H1 (cell line): Measurements from ENCODE around the gene FMOD. TPM values are rescaled to one million over a fixed set of nuclear protein-coding genes. Genes with fewer than 3 reads are reported as not detected.

Source experiments
- CTCF ChIA-PET: fragments of 300-600 bp; sonication (Branson Sonifier 250); formaldehyde crosslinking; loops from one replicate; lab custom pipeline; 2021; ENCODE audit not compliant: partially characterized antibody; lab: Charles Lee
- POLR2A ChIA-PET: fragments of 300-600 bp; sonication (Branson Sonifier 250); formaldehyde crosslinking; loops from one replicate; lab custom pipeline; 2021; ENCODE audit warnings: inconsistent platforms; ENCODE audit not compliant: partially characterized antibody; lab: Charles Lee
- DNase-seq, 2 experiments: peaks; one replicate each; pipeline versions ENCODE4 v3.0.0 to v3.0.0-alpha.2; 2010 to 2022; ENCODE audit warnings: low spot score in 2 of 2, low read depth in 1 of 2, mixed read lengths in 1 of 2
- FAIRE-seq: peaks from 2 replicates; lab custom pipeline; 2011; peaks lifted over from hg19 to GRCh38; lab: Jason Lieb, UNC
- H2AFZ ChIP-seq: 2 replicates; pipeline ENCODE4 v1.8.1; 2012; ENCODE audit warnings: low read length, inconsistent platforms
- H2AK5ac ChIP-seq: 2 replicates; pipeline ENCODE4 v1.6.1; 2013; ENCODE audit warnings: low read depth, low read length
- H2BK120ac ChIP-seq: replicated peaks from 2 replicates; pipeline ENCODE3; 2013; ENCODE audit warnings: low read depth, low read length, inconsistent platforms
- H2BK12ac ChIP-seq: 2 replicates; pipeline ENCODE4 v1.6.1; 2013; ENCODE audit warnings: low read depth, low read length
- H2BK15ac ChIP-seq: 2 replicates; pipeline ENCODE4 v1.6.1; 2013; ENCODE audit warnings: low read length
- H2BK20ac ChIP-seq: 2 replicates; pipeline ENCODE4 v1.6.1; 2013; ENCODE audit warnings: low read length
- H2BK5ac ChIP-seq: 2 replicates; pipeline ENCODE4 v1.6.1; 2013; ENCODE audit warnings: low read depth, low read length
- H3K14ac ChIP-seq: 2 replicates; pipeline ENCODE4 v1.6.1; 2013; ENCODE audit warnings: inconsistent platforms; ENCODE audit not compliant: insufficient read length
- H3K18ac ChIP-seq: 2 replicates; pipeline ENCODE4 v1.6.1; 2013; ENCODE audit warnings: low read length; ENCODE audit errors: extremely low read depth
- H3K23ac ChIP-seq: 2 replicates; pipeline ENCODE4 v1.6.1; 2013; ENCODE audit warnings: inconsistent platforms; ENCODE audit not compliant: insufficient read length
- H3K23me2 ChIP-seq: 2 replicates; pipeline ENCODE4 v1.6.1; 2013; ENCODE audit warnings: low read depth, low read length
- H3K27ac ChIP-seq: 2 replicates; pipeline ENCODE4 v1.6.1; 2011; ENCODE audit warnings: low read depth, low read length, inconsistent platforms
- H3K27me3 ChIP-seq, 4 experiments: replicated peaks in 1 of 4; 1 replicate in 1 of 4; 2 replicates in 3 of 4; pipeline versions ENCODE4 v1.6.1 to v1.8.1; 2011 to 2013; ENCODE audit warnings: low read length in 3 of 4, mild to moderate bottlenecking in 3 of 4, inconsistent platforms in 2 of 4, mixed read lengths in 2 of 4, moderate library complexity in 1 of 4; ENCODE audit not compliant: control insufficient read depth in 3 of 4, insufficient read depth in 3 of 4; ENCODE audit errors: extremely low read depth in 1 of 4
- H3K36me3 ChIP-seq, 4 experiments: 2 replicates each; pipeline versions ENCODE4 v1.6.1 to v1.8.1; 2011 to 2013; ENCODE audit warnings: mild to moderate bottlenecking in 4 of 4, low read length in 3 of 4, moderate library complexity in 2 of 4, control low read depth in 1 of 4, inconsistent platforms in 1 of 4; ENCODE audit not compliant: insufficient read depth in 4 of 4, control insufficient read depth in 2 of 4
- H3K4ac ChIP-seq: replicated peaks from 2 replicates; pipeline ENCODE3; 2013; ENCODE audit warnings: low read length, low read depth, mixed read lengths, inconsistent platforms; ENCODE audit not compliant: insufficient read length
- H3K4me1 ChIP-seq, 4 experiments: replicated peaks in 1 of 4; 1 replicate in 1 of 4; 2 replicates in 3 of 4; pipeline versions ENCODE4 v1.6.1 to v1.8.1; 2011 to 2013; ENCODE audit warnings: low read length in 3 of 4, inconsistent platforms in 2 of 4, mixed read lengths in 1 of 4; ENCODE audit not compliant: insufficient read depth in 4 of 4, control insufficient read depth in 3 of 4
- H3K4me2 ChIP-seq, 2 experiments: 2 replicates each; pipeline versions ENCODE4 v1.6.1 to v1.8.1; 2011 to 2013; ENCODE audit warnings: low read depth in 2 of 2, low read length in 2 of 2, control low read depth in 1 of 2, inconsistent platforms in 1 of 2, mild to moderate bottlenecking in 1 of 2; ENCODE audit not compliant: insufficient read depth in 1 of 2
- H3K4me3 ChIP-seq, 4 experiments: fragments of 200-600, 300-600 bp in 1 of 4; sonication (generic), shearing (Covaris generic), sonication (Bioruptor Twin) in 1 of 4; 2 replicates each; pipeline versions ENCODE4 v1.5.1 to v1.8.1; 2011 to 2016; ENCODE audit warnings: low read length in 4 of 4, low read depth in 3 of 4, control low read depth in 2 of 4, inconsistent platforms in 2 of 4, mild to moderate bottlenecking in 2 of 4, mixed read lengths in 1 of 4, moderate library complexity in 1 of 4; ENCODE audit not compliant: insufficient read depth in 2 of 4; ENCODE audit errors: extremely low read depth in 1 of 4
- H3K56ac ChIP-seq: replicated peaks from 2 replicates; pipeline ENCODE3; 2013; ENCODE audit warnings: low read depth, mild to moderate bottlenecking, mixed read lengths, low read length, inconsistent platforms; ENCODE audit not compliant: insufficient read length
- H3K79me1 ChIP-seq: 2 replicates; pipeline ENCODE4 v1.6.1; 2013; ENCODE audit warnings: low read depth, low read length, control low read depth
- H3K79me2 ChIP-seq, 2 experiments: 2 replicates each; pipeline versions ENCODE4 v1.6.1 to v1.8.1; 2012 to 2013; ENCODE audit warnings: low read length in 2 of 2, mild to moderate bottlenecking in 2 of 2, inconsistent platforms in 1 of 2; ENCODE audit not compliant: insufficient read depth in 2 of 2, control insufficient read depth in 1 of 2
- H3K9ac ChIP-seq, 4 experiments: replicated peaks in 1 of 4; 1 replicate in 1 of 4; 2 replicates in 3 of 4; pipeline versions ENCODE4 v1.6.1 to v1.8.1; 2011 to 2013; ENCODE audit warnings: low read depth in 3 of 4, low read length in 3 of 4, control low read depth in 2 of 4, mild to moderate bottlenecking in 2 of 4, moderate library complexity in 2 of 4, inconsistent platforms in 1 of 4; ENCODE audit errors: extremely low read depth in 1 of 4
- H3K9me3 ChIP-seq, 2 experiments: 2 replicates each; pipeline versions ENCODE4 v1.6.1 to v1.8.1; 2012 to 2013; ENCODE audit warnings: mild to moderate bottlenecking in 2 of 2, moderate library complexity in 2 of 2, control low read depth in 1 of 2, inconsistent platforms in 1 of 2, low read depth in 1 of 2, low read length in 1 of 2, mixed read lengths in 1 of 2; ENCODE audit not compliant: insufficient read depth in 2 of 2
- H4K20me1 ChIP-seq, 2 experiments: replicated peaks in 1 of 2; 2 replicates each; pipeline versions ENCODE3 to v1.8.1; 2011 to 2013; ENCODE audit warnings: inconsistent platforms in 2 of 2, low read length in 2 of 2, mild to moderate bottlenecking in 1 of 2; ENCODE audit not compliant: insufficient read depth in 2 of 2, control insufficient read depth in 1 of 2
- H4K5ac ChIP-seq: 2 replicates; pipeline ENCODE4 v1.6.1; 2013; ENCODE audit warnings: low read length, low read depth, mixed read lengths, inconsistent platforms; ENCODE audit not compliant: insufficient read length
- H4K8ac ChIP-seq: 2 replicates; pipeline ENCODE4 v1.8.0; 2013; ENCODE audit warnings: mild to moderate bottlenecking, moderate library complexity, low read length, inconsistent platforms; ENCODE audit not compliant: insufficient read depth; ENCODE audit errors: extremely low read depth
- H4K91ac ChIP-seq: replicated peaks from 2 replicates; pipeline ENCODE3; 2013; ENCODE audit warnings: low read length, mixed read lengths, inconsistent platforms; ENCODE audit not compliant: insufficient read length
- CHD1 ChIP-seq: IDR thresholded peaks from 2 replicates; pipeline ENCODE4 v1.6.1; 2012; ENCODE audit warnings: low read depth, low read length, improper control_type of control experiment
- GABPA ChIP-seq: IDR thresholded peaks from 2 replicates; pipeline ENCODE4 v1.6.1; 2011; ENCODE audit warnings: mild to moderate bottlenecking, low read length, moderate library complexity, borderline replicate concordance; ENCODE audit not compliant: insufficient read depth
- GTF2F1 ChIP-seq: IDR thresholded peaks from 2 replicates; pipeline ENCODE4 v1.6.1; 2012; ENCODE audit warnings: low read depth, low read length, improper control_type of control experiment, borderline replicate concordance
- NANOG ChIP-seq: IDR thresholded peaks from 2 replicates; pipeline ENCODE4 v1.6.1; 2011; ENCODE audit warnings: low read length, low read depth, mild to moderate bottlenecking, inconsistent platforms; ENCODE audit not compliant: insufficient read depth, poor library complexity, severe bottlenecking
- NRF1 ChIP-seq: IDR thresholded peaks from 2 replicates; pipeline ENCODE4 v1.6.1; 2011; ENCODE audit warnings: mild to moderate bottlenecking, low read depth, low read length, improper control_type of control experiment
- POU5F1 ChIP-seq: IDR thresholded peaks from 2 replicates; pipeline ENCODE4 v1.6.1; 2011; ENCODE audit warnings: low read depth, mild to moderate bottlenecking, low read length, moderate library complexity
- SP4 ChIP-seq: IDR thresholded peaks from 2 replicates; pipeline ENCODE4 v1.6.1; 2012; ENCODE audit warnings: low read length, inconsistent platforms
- SUZ12 ChIP-seq: fragments of 200-600 bp; sonication (generic); IDR thresholded peaks from 2 replicates; pipeline ENCODE4 v1.6.1; 2012; ENCODE audit warnings: mild to moderate bottlenecking, inconsistent platforms, low read length, moderate library complexity, mixed read lengths
- TAF1 ChIP-seq: IDR thresholded peaks from 2 replicates; pipeline ENCODE4 v1.6.1; 2011; ENCODE audit warnings: mild to moderate bottlenecking, low read depth, low read length
- TAF7 ChIP-seq: optimal IDR thresholded peaks from 2 replicates; pipeline ENCODE3; 2011; ENCODE audit warnings: low read depth, mild to moderate bottlenecking, inconsistent platforms, low read length, moderate library complexity, borderline replicate concordance
- TCF12 ChIP-seq: IDR thresholded peaks from 2 replicates; pipeline ENCODE4 v1.6.1; 2011; ENCODE audit warnings: low read depth, mild to moderate bottlenecking, low read length
- TEAD4 ChIP-seq: IDR thresholded peaks from 2 replicates; pipeline ENCODE4 v1.6.1; 2012; ENCODE audit warnings: low read depth, low read length, inconsistent platforms, mixed read lengths
- USF2 ChIP-seq: IDR thresholded peaks from 2 replicates; pipeline ENCODE4 v1.6.1; 2011; ENCODE audit warnings: low read length, improper control_type of control experiment
- WGBS, 2 experiments: shearing (Covaris generic) in 1 of 2; methylation state at CpG; one replicate each; pipeline versions ENCODE4 v1.1.6 to v1.1.7; 2013 to 2015; ENCODE audit warnings: low lambda C conversion rate in 2 of 2, mixed read lengths in 2 of 2, inconsistent platforms in 1 of 2, low coverage in 1 of 2, missing lambda C conversion rate in 1 of 2; ENCODE audit not compliant: insufficient replicate concordance in 2 of 2, insufficient coverage in 1 of 2, insufficient read length in 1 of 2; ENCODE audit errors: extremely low coverage in 1 of 2, missing lambda C conversion rate in 1 of 2; 5-methylcytosine and 5-hydroxymethylcytosine counted together
- polyA plus RNA-seq, 7 experiments: library from polyadenylated mRNA; depleted of rRNA in 3 of 7; stranded (reverse) in 5 of 7; unstranded in 2 of 7; fragments of >200 nt in 5 of 7; fragments of 200-250 nt in 2 of 7; gene quantifications; 1 replicate in 5 of 7; 2 replicates in 1 of 7; 4 replicates in 1 of 7; pipeline versions ENCODE4 v1.2.1 to v1.2.3, GENCODE V29; 2011 to 2013; ENCODE audit warnings: missing spikeins in 2 of 7, mixed read lengths in 2 of 7
- total RNA-seq: library from RNA; stranded (reverse); fragmentation: NEBNext Ultra II Directional; extraction: Animal tissue kit (Norgen Biotek cat#: 25700); gene quantifications from 2 replicates; pipeline ENCODE4 v1.2.1, GENCODE V29; 2021

FMOD gene
- total and polyA plus RNA-seq, 2 of the 8 experiments (the other 6 are each of a cell fraction or from before 2014, with no cell fraction given): 0.17 to 0.32 TPM

- POLR2A ChIA-PET: interaction anchor here (0.5 kb wide), 1 partner anchor 200 kb away, joined by 3 read pairs; no protein-coding TSS in a partner anchor
- H4K91ac ChIP-seq: no peak overlapping the region
Observed at GRCh38 chr1:203349166-203349565, 1.8 kb downstream of the FMOD start.

More at GRCh38 chr1:203349166-203349565, 1.8 kb downstream of the FMOD start:
- H4K8ac ChIP-seq: no peak overlapping the region
- no peak for FAIRE-seq
- no peak overlapping the region for H3K27ac ChIP-seq
- H4K20me1 ChIP-seq: no peaks in the 10 kb centered on the region
- no peak overlapping the region for H4K5ac ChIP-seq
- no peaks in the 10 kb centered on the region for H3K23me2 ChIP-seq
- no peak overlapping the region for H2AK5ac ChIP-seq
- H2BK5ac ChIP-seq: no peak overlapping the region
- no peak overlapping the region for H2BK12ac ChIP-seq
- no peaks in the 10 kb centered on the region for H3K79me1 ChIP-seq
- no peaks in the 10 kb centered on the region; a peak in 1 of 8 replicates for H3K36me3 ChIP-seq
- H3K56ac ChIP-seq: no peak overlapping the region
- no peak overlapping the region for H2BK120ac ChIP-seq
- H3K14ac ChIP-seq: no peak overlapping the region
- H3K79me2 ChIP-seq: no peaks in the 10 kb centered on the region
- TF ChIP-seq SP4 (no peak), NANOG (no peak), GABPA (no peak), NRF1 (no peak), TAF7 (no peak), USF2 (no peak), TAF1 (no peak), POU5F1 (no peak), CHD1 (no peak), SUZ12 (no peak), TCF12 (no peak), TEAD4 (no peak), GTF2F1 (no peak)
- no peaks in the 10 kb centered on the region; a peak in 1 of 7 replicates for H3K27me3 ChIP-seq
- no peak for DNase-seq
- H3K4ac ChIP-seq: no peak overlapping the region
- H2BK20ac ChIP-seq: no peak overlapping the region
- no peak overlapping the region for H2BK15ac ChIP-seq
- CTCF ChIA-PET: interaction anchor here (2.0 to 24.2 kb wide), 7 partner anchors 6 to 139 kb away, joined by 4 to 785 read pairs (median 253); partner anchors contain the start of genes FMOD and PRELP
- no peak overlapping the region for H3K4me2 ChIP-seq
- H3K9me3 ChIP-seq: no peaks in the 10 kb centered on the region
- H3K4me1 ChIP-seq: no peaks in the 10 kb centered on the region
- no peak overlapping the region for H3K18ac ChIP-seq
- WGBS, 2 experiments: 100% methylated on average over 1 of the region's 1 CpG; no CpG with 5 or more reads in 1 of the 2 experiments
- H3K23ac ChIP-seq: no peak overlapping the region
- no peak overlapping the region for H3K4me3 ChIP-seq
- no peak overlapping the region for H2AFZ ChIP-seq
- H3K9ac ChIP-seq: no peak overlapping the region
